ACC112 (cell line): Measurements from ENCODE around the gene ZBTB9.

Source experiments
- H2AFZ ChIP-seq: fragments of 200-600 bp; sonication (generic); one replicate; pipeline ENCODE4 v1.6.0; 2017; ENCODE audit warnings: antibody characterized with exemption, low read length; ENCODE audit not compliant: unreplicated experiment
- H3K27ac ChIP-seq: fragments of 200-600 bp; sonication (generic); 2 replicates; pipeline ENCODE4 v1.5.1; 2014; ENCODE audit warnings: low read depth, mild to moderate bottlenecking, antibody characterized with exemption, low read length, moderate library complexity
- H3K27me3 ChIP-seq: fragments of 200-600 bp; sonication (generic); 2 replicates; pipeline ENCODE4 v1.6.1; 2014; ENCODE audit warnings: mild to moderate bottlenecking, antibody characterized with exemption, low read length, moderate library complexity, mixed read lengths; ENCODE audit not compliant: insufficient read depth
- H3K36me3 ChIP-seq: fragments of 200-600 bp; sonication (generic); 2 replicates; pipeline ENCODE4 v1.6.1; 2016; ENCODE audit warnings: mild to moderate bottlenecking, antibody characterized with exemption, low read length, moderate library complexity, mixed read lengths; ENCODE audit not compliant: insufficient read depth
- H3K4me1 ChIP-seq: fragments of 200-600 bp; sonication (generic); one replicate; pipeline ENCODE4 v1.6.1; 2016; ENCODE audit warnings: low read length, mixed read lengths; ENCODE audit not compliant: insufficient read depth, unreplicated experiment, control insufficient read depth
- H3K4me3 ChIP-seq: fragments of 200-600 bp; sonication (generic); 2 replicates; pipeline ENCODE4 v1.5.1; 2014; ENCODE audit warnings: mild to moderate bottlenecking, low read depth, low read length
- H3K79me2 ChIP-seq: fragments of 200-600 bp; sonication (generic); one replicate; pipeline ENCODE4 v1.6.0; 2016; ENCODE audit warnings: low read length; ENCODE audit not compliant: control insufficient read depth, unreplicated experiment, insufficient read depth

The ZBTB9 gene

DNA sequence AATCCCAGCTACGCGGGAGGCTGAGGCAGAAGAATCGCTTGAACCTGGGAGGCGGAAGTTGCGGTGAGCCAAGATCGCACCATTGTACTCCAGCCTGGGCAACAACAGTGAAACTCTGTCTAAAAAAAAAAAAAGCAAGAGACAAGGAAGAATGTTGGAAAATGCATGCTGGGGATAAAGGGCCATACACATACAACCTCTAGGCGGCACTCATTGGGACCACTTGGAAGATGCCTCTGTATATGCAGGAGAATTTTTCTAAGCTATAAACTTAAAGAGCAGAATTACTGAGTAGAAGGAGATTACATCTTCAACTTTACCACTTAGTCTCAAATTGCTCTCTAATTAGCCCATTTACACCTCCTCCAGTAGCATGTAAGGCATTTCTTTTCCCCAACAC is 42.8 kb downstream of the ZBTB9 start:
- no peaks in the 10 kb centered on the region for H3K36me3 ChIP-seq
- H2AFZ ChIP-seq = no peak overlapping the region
- no peaks in the 10 kb centered on the region for H3K79me2 ChIP-seq
- H3K4me1 ChIP-seq = no peaks in the 10 kb centered on the region
- H3K27ac ChIP-seq = no peak overlapping the region
- no peak overlapping the region for H3K4me3 ChIP-seq
- peaks cover 17% of the 10 kb centered on the region; the same call in 1 of the 2 replicates for H3K27me3 ChIP-seq

DNA sequence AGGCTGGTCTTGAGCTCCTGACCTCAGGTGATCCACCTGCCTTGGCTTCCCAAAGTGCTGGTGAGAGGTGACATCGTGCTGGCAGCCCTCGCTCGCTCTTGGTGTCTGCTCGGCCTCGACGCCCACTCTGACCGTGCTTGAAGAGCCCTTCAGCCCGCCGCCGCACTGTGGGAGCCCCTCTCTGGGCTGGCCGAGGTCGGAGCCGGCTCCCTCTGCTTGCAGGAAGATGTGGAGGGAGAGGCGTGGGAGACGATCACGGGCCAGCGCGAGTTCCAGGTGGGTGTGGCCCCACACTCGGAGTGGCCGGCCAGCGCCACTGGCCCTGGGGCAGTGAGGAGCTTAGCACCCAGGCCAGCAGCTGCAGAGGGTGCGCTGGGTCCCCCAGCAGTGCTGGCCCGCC is 48.1 kb downstream of the ZBTB9 start:
- no peaks in the 10 kb centered on the region for H3K4me1 ChIP-seq
- H2AFZ ChIP-seq = no peak overlapping the region
- no peak overlapping the region for H3K27ac ChIP-seq
- no peak overlapping the region for H3K4me3 ChIP-seq
- no peaks in the 10 kb centered on the region for H3K79me2 ChIP-seq
- no peaks in the 10 kb centered on the region for H3K36me3 ChIP-seq
- peaks cover 17% of the 10 kb centered on the region; the same call in 1 of the 2 replicates for H3K27me3 ChIP-seq

DNA sequence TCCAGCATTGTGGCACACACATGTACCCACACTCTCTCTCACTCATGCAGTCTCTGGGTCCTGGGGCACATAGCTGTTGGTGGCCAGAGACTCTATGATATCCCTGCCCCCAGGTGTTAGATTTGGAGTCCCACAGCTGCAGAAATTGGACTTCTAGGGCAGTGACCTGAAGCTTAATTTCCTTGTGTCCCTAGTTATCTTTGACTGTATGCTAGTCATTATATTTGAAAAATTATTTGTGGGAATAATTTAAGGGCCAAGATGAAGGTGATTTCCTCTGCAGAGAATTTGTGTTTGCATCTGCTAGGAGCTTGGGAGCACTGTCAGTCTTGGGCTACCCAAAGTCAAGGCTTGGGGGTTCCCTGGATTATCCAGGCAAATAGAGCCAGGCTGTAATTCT is 50.1 kb downstream of the ZBTB9 start:
- Histone ChIP-seq H3K27me3 (peaks cover 8% of the 10 kb centered on the region; the same call in 1 of the 2 replicates), H3K4me3 (no peak overlapping the region), H2AFZ (no peak overlapping the region), H3K4me1 (peaks cover 5% of the 10 kb centered on the region), H3K27ac (no peak overlapping the region), H3K36me3 (no peaks in the 10 kb centered on the region), H3K79me2 (no peaks in the 10 kb centered on the region)

GRCh38 chr6:33505548-33506370 is 51.4 kb downstream of the ZBTB9 start:
- H3K79me2 ChIP-seq = no peaks in the 10 kb centered on the region
- H3K4me1 ChIP-seq = peaks cover 5% of the 10 kb centered on the region
- no peaks in the 10 kb centered on the region for H3K27me3 ChIP-seq
- no peak overlapping the region for H3K4me3 ChIP-seq
- H3K27ac ChIP-seq = no peak overlapping the region
- H2AFZ ChIP-seq = no peak overlapping the region
- H3K36me3 ChIP-seq = no peaks in the 10 kb centered on the region
